Measurements from ENCODE around the gene SPACA6. TPM values are rescaled to one million over a fixed set of nuclear protein-coding genes. Genes with fewer than 3 reads are reported as not detected.

Gene SPACA6
- total and polyA plus RNA-seq, 2 of the 8 experiments (the other 6 are each of a cell fraction or from before 2014, with no cell fraction given), result 7.1 to 7.5 TPM

- H3K9ac ChIP-seq (replicated peaks in 1 of 4; ENCODE audit: extremely low read depth in 1 of 4, low read depth in 3 of 4, low read length in 3 of 4), result no peak overlapping the region
- no peak overlapping the region for H3K23ac ChIP-seq (ENCODE audit: insufficient read length)
- H2AK5ac ChIP-seq (ENCODE audit: low read depth, low read length), result no peak overlapping the region
- H4K5ac ChIP-seq (ENCODE audit: insufficient read length, low read depth, low read length), result no peak overlapping the region
- CTCF ChIA-PET (ENCODE audit: partially characterized antibody), result interaction anchor here (1.9 kb wide), 1 partner anchor 10 kb away, joined by 9 read pairs; no protein-coding TSS in a partner anchor
- H3K56ac ChIP-seq (replicated peaks; ENCODE audit: insufficient read length, low read depth, low read length), result no peak overlapping the region
- H4K91ac ChIP-seq (replicated peaks; ENCODE audit: insufficient read length, low read length), result no peak overlapping the region
- H2BK15ac ChIP-seq (ENCODE audit: low read length), result no peak overlapping the region
- no peak overlapping the region for H3K14ac ChIP-seq (ENCODE audit: insufficient read length)
- H3K27ac ChIP-seq (ENCODE audit: low read depth, low read length), result no peak overlapping the region
- no peaks in the 10 kb centered on the region for H3K27me3 ChIP-seq (replicated peaks in 1 of 4; ENCODE audit: control insufficient read depth in 3 of 4, extremely low read depth in 1 of 4, insufficient read depth in 3 of 4, low read length in 3 of 4)
- WGBS, 2 experiments (ENCODE audit: extremely low coverage in 1 of 2, insufficient coverage in 1 of 2, insufficient read length in 1 of 2, insufficient replicate concordance in 2 of 2, low coverage in 1 of 2, low lambda C conversion rate in 2 of 2, missing lambda C conversion rate in 1 of 2), result 89% methylated on average over 2 of the region's 2 CpGs; no CpG with 5 or more reads in 1 of the 2 experiments
- no peak for TF ChIP-seq POLR2A (IDR thresholded peaks at IDR 0.05; ENCODE audit: control extremely low read depth in 1 of 2, low read depth in 2 of 2, low read length in 2 of 2)
- no peak for TF ChIP-seq KDM5A (IDR thresholded peaks at IDR 0.05; ENCODE audit: low read length)
- TF ChIP-seq TAF7 (optimal IDR thresholded peaks at IDR 0.05; ENCODE audit: borderline replicate concordance, low read depth, low read length), result no peak
- no peak for TF ChIP-seq RBBP5 (IDR thresholded peaks at IDR 0.05; ENCODE audit: borderline replicate concordance, low read depth, low read length)
- TF ChIP-seq RAD21 (IDR thresholded peaks at IDR 0.05 in 1 of 2, conservative IDR thresholded peaks at IDR 0.05 in 1 of 2; ENCODE audit: low read depth in 2 of 2, low read length in 2 of 2), result no peak
- TF ChIP-seq USF2 (IDR thresholded peaks at IDR 0.05; ENCODE audit: low read length), result no peak
- no peak for TF ChIP-seq POU5F1 (IDR thresholded peaks at IDR 0.05; ENCODE audit: low read depth, low read length)
- TF ChIP-seq JUND (IDR thresholded peaks at IDR 0.05; ENCODE audit: low read length), result no peak
- TF ChIP-seq GTF2F1 (IDR thresholded peaks at IDR 0.05; ENCODE audit: borderline replicate concordance, low read depth, low read length), result no peak
- no peak for TF ChIP-seq ATF3 (IDR thresholded peaks at IDR 0.05; ENCODE audit: insufficient read depth, low read depth, low read length)
- DNase-seq (ENCODE audit: low read depth in 1 of 2, low spot score in 2 of 2), result no peak
- no peak overlapping the region for H2BK20ac ChIP-seq (ENCODE audit: low read length)
- H3K79me1 ChIP-seq (ENCODE audit: low read depth, low read length), result peaks cover 11% of the 10 kb centered on the region
- no peak overlapping the region for H2BK5ac ChIP-seq (ENCODE audit: low read depth, low read length)
- H4K20me1 ChIP-seq (replicated peaks in 1 of 2; ENCODE audit: control insufficient read depth in 1 of 2, insufficient read depth in 2 of 2, low read length in 2 of 2), result peaks cover 0 to 7% of the 10 kb centered on the region in 2 experiments
- H3K4me1 ChIP-seq (replicated peaks in 1 of 4; ENCODE audit: control insufficient read depth in 3 of 4, insufficient read depth in 4 of 4, low read length in 3 of 4), result peaks cover 0 to 11% (median 4%) of the 10 kb centered on the region in 4 experiments; a peak in 4 of 7 replicates
- no peak overlapping the region for H2AFZ ChIP-seq (ENCODE audit: low read length)
- H2BK120ac ChIP-seq (replicated peaks; ENCODE audit: low read depth, low read length), result no peak overlapping the region
- no peak for FAIRE-seq
- peaks cover 10% of the 10 kb centered on the region; the same call in 1 of the 2 replicates for H3K23me2 ChIP-seq (ENCODE audit: low read depth, low read length)
- H3K36me3 ChIP-seq (ENCODE audit: control insufficient read depth in 2 of 4, insufficient read depth in 4 of 4, low read length in 3 of 4), result 0 out of 8 replicates have a peak, but pooled peaks cover 0 to 4% (median 0%) of the 10 kb centered on the region in 4 experiments
- H4K8ac ChIP-seq (ENCODE audit: extremely low read depth, insufficient read depth, low read length), result no peak overlapping the region
- peaks cover 0 to 12% of the 10 kb centered on the region in 2 experiments; a peak in 1 of 4 replicates for H3K79me2 ChIP-seq (ENCODE audit: control insufficient read depth in 1 of 2, insufficient read depth in 2 of 2, low read length in 2 of 2)
- H3K4me3 ChIP-seq (ENCODE audit: extremely low read depth in 1 of 4, insufficient read depth in 2 of 4, low read depth in 3 of 4, low read length in 4 of 4), result no peak overlapping the region
- no peak overlapping the region for H3K18ac ChIP-seq (ENCODE audit: extremely low read depth, low read length)
- no peaks in the 10 kb centered on the region for H3K9me3 ChIP-seq (ENCODE audit: insufficient read depth in 2 of 2, low read depth in 1 of 2, low read length in 1 of 2)
- H3K4ac ChIP-seq (replicated peaks; ENCODE audit: insufficient read length, low read depth, low read length), result no peak overlapping the region
- POLR2A ChIA-PET (ENCODE audit: partially characterized antibody), result no interaction called here
- no peak overlapping the region for H2BK12ac ChIP-seq (ENCODE audit: low read depth, low read length)
- no peak overlapping the region for H3K4me2 ChIP-seq (ENCODE audit: insufficient read depth in 1 of 2, low read depth in 2 of 2, low read length in 2 of 2)
Observed at GRCh38 chr19:51693819-51694218, 689 bp downstream of the SPACA6 start.
